HG03520 (cell line): ENCODE results near the gene PPARA.

Experiments
- ATAC-seq: cut with Tn5 transposase; IDR thresholded peaks from one replicate; pipeline ENCODE4 v1.9.1; 2021; ENCODE audit warnings: mild to moderate bottlenecking, moderate library complexity; ENCODE audit not compliant: unreplicated experiment

The PPARA gene

DNA sequence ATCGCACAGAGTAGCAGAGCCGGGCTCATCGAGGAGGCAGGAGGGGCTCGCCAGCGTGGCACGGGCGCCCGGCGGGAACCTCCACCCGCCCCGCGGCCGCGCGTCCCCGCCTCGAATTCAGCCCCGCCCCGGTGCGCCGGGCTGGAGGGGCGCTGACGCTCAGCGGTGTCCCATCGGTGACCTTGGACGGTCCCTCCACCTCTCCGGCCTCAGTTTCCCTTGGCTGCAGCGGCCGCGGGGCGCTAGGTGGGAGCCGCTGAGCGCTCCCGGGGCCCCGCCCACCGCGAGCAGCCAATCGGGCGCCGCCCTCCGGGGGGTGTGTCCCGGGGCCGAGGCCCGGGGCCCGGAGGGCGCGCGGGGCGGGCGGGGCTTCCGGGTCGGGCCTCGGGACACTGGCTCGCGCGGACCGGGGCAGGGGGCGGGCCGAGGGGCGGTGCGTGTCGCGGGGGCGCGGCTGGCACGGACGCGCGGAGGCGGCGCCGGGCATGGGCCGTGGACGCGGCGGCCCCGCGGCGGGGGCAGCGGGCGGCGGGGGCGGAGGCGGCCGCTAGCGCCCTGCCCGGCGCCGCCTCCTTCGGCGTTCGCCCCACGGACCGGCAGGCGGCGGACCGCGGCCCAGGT, at the start of gene PPARA:
PPARA (plus strand) TSS at position 493 of the 621 bp plus-strand sequence. CDS start 47,858 bp downstream, outside the sequence.
- peak; percentile 69 for ATAC-seq

DNA sequence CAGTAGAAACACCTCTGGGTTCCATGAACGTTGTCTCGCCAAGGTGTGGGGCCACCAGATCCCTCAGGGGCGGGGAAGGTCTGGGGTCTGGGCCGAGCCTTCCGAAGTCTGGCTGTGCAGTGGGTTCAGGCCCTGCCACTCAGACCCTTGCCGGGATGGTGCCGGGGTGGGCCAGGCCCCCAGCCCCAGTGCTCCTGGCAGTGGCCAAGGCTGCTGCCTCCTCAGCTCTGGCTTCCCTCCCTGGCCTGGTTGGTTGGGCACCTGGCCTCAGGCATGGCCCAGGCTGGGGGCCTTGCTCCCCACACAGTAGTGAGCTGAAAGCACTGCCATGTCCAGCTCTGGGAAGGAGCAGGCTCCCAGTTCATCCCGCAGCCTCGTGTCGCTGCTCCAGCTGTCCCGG, 48.2 kb upstream of the PPARA start:
- ATAC-seq, result no peak

GRCh38 chr22:46102752-46103151, 47.6 kb upstream of the PPARA start:
- ATAC-seq, result no peak

GRCh38 chr22:46103181-46103580, 47.1 kb upstream of the PPARA start:
- no peak for ATAC-seq

DNA sequence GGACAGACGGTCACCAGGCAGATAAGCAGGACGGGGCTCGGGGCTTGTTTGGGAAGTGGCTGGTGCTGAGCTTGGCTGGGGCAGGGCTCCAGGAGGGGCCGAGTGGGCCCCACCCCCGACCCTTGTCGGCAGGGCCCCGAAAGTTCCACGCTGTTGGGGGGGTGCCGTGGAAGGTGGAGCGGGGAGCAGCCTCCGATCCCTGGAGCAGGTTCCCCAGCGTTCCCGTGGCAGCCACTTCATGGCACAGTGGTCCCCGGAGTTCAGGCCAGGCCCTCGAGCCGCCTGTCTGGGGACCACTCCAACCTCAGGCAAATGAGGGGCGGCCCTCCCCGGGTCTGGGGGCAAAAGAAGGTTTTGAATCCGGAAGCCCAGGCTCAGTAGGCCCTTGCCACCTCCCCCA, 46.7 kb upstream of the PPARA start:
- ATAC-seq, result no peak

DNA sequence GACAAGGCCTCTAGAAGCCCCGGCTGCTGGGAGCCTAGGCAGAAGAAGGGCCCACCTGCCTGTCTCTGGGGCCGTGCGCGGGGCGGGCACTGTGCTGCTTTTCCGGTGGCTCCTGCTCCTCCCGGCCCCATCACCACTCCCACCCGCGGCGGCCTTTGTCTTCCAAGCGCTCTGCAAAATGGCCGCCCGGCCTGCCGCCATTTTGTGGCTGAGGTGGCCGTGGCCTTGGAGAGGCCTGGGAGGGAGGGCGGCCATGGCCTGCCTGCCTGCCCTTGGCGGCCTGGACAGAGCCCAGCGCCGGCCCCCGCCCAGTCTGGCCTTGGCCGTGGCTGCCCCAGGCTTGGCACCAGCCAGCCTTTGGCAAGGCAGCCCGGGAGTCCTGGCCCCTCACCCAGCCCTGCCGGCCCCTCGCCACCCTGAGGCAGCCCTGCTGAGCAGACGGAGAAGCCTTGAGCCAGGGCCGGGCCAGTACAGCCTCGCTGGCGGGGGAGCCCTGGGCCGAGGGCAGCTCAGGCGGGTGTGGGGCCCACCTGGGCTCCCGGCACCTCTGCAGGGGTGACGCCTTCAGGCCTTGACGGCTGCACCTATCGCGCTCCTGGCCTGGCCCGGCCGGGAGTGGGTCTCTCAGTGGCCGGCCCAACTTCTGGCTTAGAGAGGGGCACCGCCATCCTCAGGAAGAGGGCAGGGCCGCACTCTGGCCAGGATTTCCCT, 46.0 kb upstream of the PPARA start:
- ATAC-seq, result no peak

DNA sequence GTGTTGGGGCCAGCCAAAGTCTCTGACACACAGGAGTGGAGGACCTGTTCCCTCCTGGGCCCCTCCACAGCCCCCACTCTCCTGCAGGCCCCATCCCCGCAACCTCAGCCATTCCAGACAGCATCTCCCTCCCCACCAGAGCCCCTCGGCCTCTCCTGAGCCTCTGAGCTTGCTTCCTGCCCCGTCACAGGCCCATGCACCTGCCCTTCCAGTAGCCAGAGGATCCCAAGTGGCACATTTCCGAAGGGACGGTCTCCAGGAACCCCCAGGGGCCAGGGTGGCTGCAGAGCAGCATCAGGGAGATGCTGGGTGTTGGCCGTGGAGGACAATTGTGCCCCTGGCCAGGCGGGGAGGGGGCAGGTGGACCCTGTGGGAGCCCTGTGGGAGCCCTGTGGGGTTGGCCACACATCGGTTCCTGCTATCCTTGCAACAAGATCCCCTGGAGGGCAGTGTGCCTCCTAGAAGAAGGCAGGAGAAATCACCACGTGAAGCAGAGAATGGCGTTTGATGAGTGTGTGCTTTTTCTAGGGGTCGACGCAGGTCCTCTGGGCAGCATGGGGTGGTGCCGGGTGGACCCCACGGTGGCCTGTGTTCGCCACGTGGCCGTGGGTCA, 45.3 kb upstream of the PPARA start:
- ATAC-seq, result no peak

GRCh38 chr22:46105494-46106278, 44.6 kb upstream of the PPARA start:
- ATAC-seq, result no peak

- ATAC-seq, result no peak
Measured at GRCh38 chr22:46106279-46107022, 43.9 kb upstream of the PPARA start.

DNA sequence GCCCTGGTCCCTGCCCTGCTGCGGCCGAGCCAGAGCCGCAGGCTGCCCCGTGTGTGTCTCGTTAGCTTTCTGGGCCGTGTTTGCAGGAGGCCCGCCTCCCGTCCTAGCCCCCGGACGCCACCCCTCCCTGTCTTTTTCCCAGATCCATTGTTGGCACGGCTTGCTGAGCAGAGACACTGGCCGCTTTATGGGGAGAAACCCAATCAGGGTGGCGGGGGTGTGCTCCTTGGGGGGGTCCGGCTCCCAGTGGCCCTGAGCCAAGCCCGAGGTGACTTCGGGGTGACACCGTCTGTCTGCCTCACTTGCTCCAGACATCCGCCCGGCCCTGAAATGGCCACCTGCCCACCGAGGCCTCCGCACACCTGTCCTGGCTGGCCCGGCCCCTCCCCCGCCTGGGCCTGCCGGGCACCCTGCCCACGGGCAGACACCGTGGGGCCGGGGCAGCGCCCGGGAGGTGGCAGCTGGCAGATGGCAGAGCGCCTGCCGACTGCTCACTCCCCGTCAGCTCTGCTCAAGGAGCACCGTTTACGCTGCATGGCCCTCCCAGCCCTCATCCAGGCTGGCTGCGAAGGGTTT, 43.1 kb upstream of the PPARA start:
- no peak for ATAC-seq

DNA sequence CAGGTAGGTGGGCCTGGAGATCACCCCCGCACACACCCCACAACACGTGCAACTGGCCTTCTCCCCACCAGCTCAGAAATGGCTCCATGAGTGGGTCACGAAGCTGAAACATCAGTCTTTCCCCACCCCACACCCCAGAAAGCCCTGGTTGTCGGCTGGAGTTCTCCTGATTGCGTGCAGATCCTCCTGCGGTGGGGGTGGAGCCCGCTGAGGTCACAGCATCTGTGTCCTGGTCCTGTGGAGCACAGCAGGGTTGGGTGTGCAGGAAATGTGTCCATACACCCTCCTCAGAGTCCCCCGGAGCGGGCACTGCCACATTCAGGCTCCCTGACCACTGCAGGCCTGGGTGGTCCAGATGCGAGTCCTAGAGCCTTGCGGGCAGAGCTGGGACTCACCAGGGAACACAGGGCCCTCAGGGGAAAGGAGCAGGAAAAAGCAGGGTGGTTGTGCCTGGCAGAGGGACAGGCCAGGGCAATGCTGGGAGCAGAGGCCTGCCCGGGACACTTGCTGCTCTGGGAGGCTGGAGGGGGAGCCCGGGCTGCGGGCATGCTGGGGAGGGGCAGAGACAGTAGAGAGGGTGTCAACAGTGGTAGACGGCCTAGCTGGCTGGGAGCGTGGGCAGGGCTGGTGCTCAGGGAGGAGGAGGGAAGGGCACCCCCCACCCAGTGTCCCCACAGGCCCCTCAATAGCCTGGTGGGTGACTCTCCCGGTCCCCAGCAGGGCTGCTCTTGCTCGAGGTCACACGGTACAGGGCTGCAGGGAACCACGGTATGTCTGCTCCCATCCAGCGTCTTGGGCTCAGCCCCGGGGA, 42.4 kb upstream of the PPARA start:
- ATAC-seq, result no peak

DNA sequence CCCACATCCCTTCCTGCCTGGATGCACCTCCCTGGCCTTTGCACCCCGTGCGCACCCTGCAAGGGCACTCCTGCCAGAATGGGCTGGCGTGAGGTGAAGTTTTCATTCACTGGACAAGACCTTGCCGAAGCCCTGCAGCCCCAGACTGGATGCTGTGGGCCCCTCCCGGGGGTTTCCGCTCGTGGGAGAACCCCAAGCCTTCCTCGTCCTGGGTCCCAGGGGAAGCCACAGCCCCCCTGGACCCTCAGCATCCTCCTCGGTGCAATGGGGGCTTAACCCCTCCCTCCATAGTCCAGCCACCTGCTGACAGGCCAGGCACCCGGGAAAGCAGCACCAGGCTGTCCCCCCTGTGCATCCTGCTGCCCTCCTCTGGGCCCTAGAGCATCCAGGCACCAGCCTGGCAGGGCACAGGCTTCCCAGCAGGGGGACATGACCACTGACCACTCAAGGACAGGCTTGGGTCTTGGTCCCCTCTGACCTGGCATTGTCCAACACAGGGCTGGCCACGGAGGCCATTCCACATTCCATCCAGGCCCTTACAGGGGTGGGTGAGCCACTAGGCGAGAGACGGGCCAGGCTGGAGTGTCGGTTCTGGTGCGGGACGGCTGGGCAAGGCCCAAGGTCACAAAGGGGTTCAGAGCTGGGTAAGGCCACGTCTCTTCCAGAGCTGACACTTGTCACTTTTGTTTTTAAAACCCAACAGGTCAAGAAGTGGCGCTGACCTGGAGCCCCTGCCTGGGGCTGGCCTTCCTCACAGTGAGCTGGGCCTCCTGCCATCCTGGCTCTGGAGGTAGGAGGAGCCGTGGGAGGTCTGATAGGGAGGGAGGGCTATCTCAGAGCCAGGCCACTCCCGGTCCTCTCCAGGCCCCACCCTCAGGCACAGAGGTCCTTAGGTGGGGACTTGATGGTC, 41.5 kb upstream of the PPARA start:
- ATAC-seq, result no peak

DNA sequence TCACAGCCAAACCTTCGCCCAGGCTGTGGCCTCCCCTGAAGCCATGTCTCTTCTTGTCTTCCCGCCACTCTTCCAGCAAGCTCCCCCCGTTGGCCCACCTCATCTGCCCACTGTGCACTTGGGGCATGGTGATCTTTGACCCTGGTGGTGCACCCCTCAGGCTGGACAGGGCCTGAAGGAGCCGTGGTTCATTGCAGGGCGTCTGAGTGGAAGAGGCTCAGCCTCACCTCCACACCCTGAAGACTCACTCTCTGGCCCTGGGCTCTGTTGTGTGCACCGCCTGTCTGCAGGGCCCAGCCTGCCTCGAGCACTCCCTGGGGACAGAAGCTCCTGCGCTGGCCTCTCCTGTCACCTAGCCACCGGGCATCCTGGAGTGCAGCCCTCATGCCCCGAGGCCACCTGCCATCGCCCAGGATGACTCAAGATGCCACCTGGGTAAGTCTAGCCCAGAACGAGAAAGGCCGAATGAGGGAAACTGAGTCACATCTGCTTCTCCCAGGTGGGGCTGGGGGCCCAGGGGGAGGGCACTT, 40.8 kb upstream of the PPARA start:
- no peak for ATAC-seq

- ATAC-seq, result no peak
Measured at GRCh38 chr22:46110215-46110614, 40.1 kb upstream of the PPARA start.

DNA sequence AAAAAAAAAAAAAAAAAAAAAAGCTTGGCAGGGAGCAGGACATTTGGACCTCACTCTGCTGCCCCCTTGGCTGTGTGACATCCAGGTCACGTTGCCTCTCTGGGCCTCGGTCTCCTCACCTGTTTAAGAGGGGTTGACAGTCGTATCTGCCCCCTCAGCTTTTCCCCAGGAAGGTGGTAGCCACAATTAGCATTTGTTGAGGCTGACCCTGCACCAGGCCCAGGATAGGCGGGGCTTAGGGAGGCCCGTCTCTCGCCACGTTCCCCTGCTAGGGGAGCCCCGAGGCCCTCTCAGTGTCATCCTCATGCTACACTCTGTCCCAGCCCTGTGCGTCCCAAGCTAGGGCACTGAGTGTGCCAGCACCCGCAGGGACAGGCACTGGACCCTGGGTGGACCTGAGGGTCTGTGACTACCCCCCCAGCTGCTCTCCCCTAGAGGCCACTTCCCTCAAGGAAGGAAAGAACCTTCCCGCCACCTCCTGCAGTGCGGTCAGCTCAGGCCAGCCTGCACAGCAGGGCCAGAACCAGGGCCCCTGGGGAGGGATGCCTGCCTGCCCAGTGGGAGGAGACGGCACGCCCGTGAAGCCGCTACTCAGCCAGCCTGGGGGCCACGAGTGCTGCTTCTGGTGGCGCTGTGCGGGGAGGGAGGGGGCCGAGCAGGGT, 38.5 kb upstream of the PPARA start:
- ATAC-seq, result no peak

- no peak for ATAC-seq
Measured at GRCh38 chr22:46112405-46112804, 37.9 kb upstream of the PPARA start.

DNA sequence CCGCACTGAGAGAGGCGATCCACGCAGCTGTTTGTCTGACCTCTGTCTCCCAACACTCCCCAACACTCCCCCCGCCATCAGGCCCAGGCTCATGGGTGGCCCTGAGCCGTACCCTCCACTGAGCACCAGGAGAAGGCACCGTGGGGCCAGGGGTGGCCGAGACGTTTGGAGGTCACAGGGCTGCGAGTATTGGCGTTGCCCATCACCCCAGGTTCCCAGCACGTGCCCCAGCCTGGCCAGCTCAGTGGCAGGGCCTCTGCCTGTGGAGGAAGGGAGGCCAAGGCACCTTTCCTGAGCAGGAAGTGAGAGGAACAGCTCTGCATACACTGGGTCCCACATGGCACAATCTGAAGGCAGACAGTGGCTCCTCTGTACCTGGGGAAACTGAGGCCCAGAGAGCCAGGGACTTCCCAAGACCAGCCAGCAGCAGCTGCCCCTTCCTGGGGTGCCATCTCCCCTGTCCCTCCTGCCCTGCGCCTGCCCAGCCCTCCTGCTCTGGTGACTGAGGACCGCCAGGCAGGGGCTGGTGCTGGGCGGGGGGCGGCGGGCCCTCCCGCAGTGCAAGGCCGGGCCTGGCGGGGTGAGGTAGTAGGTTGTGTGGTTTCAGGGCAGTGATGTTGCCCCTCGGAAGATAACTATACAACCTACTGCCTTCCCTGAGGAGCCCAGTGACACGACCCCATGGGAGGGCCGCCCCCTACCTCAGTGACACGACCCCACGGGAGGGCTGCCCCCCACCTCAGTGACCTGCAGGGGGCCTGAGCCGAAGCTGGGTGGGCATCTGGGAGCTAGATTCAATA, 37.0 kb upstream of the PPARA start:
- no peak for ATAC-seq
